NCI-H524 treated with DMSO at 0.1 percent for 48 hours (cell line): ENCODE measurements around the gene TMEM91.
"Not testable (repeated sequence)": the region's sequence is repeated elsewhere in the genome, so short reads cannot be mapped to it uniquely, and the experiment has no call there.

Experiments used
- DNase-seq: peaks from one replicate; lab custom pipeline; 2025; lab: John Stamatoyannopoulos, UW

TMEM91 gene

DNA sequence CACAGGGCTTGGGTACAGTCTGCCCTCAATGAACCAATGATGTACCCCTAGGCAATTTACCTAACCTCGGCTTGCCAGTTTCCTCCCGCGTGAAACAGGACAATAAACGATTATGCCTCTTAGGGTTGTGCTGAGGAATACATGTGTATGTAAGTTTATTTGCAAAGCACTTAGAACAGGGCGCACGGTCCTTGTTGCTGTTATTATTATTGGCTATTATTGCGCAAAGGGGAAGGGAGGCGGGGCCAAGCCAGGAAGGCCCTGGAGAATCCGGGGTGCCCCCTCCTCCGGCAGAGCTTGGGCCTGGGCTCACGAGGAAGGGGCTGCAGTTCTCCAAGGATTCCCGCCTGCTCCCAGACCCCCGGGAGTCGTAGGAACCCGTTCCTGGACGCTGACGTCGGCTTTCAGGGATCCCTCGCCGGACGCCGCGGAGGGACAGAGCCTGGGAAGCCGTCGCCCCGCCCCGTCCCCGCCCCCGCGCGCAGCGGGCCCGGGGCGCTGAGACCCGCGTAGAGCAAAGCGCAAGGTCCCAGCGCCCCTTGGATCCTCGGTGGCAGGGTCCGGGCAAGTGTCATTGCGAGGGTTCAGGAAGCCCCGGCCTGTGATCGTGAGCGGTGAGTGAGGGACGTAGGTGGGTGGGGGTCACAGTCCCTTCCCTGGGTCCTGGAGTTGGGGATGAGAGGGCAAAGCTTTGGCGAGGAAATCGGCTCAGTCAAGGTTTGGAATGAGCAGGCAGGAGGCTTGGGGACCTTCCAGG, at the start of gene TMEM91:
Gene TMEM91, plus strand, starts transcription at position 293 of the 757 bp plus-strand sequence. CDS start 1,777 bp downstream, outside the sequence.
- no peak for DNase-seq

- DNase-seq: no peak
Observed at GRCh38 chr19:41327076-41327575, 49.2 kb upstream of the TMEM91 start.

DNA sequence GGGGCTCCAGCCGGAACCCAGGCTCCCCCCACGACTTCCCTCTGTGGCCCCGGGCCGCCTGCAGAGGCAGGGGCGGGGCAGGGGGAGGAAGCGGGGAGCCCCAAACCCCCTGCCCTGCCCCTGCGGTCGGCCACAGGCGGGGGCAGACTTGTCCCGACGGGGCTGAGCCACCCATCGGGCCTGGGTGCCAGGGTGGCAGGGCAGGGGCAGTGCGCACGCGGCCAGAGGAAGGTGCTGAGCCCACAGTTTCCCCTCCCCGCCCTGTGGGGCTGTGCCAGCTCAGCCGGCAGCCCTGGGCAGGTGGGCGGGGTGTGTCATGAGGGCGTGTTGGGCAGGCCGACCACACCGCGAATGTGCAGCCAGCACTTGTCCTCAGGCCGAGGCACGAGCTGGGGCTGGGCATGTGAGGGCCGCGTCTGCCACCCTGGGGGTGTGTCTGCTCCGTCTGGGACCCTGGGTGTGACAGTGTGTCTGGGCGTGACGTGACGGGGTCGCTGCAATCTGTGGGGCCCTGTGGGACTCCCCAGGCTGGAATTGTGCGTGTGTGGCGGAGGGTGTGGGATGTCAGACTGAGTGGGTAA, 48.7 kb upstream of the TMEM91 start:
- DNase-seq: no peak

GRCh38 chr19:41328157-41328841, 48.0 kb upstream of the TMEM91 start:
- DNase-seq: no peak

- no peak for DNase-seq
Observed at GRCh38 chr19:41328842-41329225, 47.5 kb upstream of the TMEM91 start.

DNA sequence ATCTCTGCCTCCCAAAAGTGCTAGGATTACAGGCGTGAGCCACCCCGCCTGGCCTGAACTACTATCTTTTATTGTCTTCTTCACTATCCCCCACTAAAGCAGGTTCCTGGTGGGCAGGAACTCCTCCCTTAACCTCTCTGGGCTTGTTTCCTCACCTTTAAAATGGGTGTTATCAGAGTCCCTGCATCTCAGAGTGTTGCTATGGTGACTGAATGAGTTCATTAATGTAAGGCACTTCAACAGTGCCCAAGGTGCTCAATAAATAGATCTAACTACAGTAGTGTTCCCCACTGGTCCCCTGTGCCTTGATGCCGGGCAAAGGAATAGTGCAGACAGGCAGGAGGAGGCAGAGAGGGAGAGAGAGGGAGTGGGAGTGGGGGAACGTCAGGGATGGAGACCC, 45.9 kb upstream of the TMEM91 start:
- no peak for DNase-seq

GRCh38 chr19:41330946-41331678, 45.2 kb upstream of the TMEM91 start:
- DNase-seq: no peak

GRCh38 chr19:41332000-41332399, 44.3 kb upstream of the TMEM91 start:
- DNase-seq: no peak

GRCh38 chr19:41332468-41332867, 43.9 kb upstream of the TMEM91 start:
- DNase-seq: no peak

- no peak for DNase-seq
Observed at GRCh38 chr19:41334793-41335192, 41.5 kb upstream of the TMEM91 start.

- no peak for DNase-seq
Observed at GRCh38 chr19:41335467-41335866, 40.9 kb upstream of the TMEM91 start.

DNA sequence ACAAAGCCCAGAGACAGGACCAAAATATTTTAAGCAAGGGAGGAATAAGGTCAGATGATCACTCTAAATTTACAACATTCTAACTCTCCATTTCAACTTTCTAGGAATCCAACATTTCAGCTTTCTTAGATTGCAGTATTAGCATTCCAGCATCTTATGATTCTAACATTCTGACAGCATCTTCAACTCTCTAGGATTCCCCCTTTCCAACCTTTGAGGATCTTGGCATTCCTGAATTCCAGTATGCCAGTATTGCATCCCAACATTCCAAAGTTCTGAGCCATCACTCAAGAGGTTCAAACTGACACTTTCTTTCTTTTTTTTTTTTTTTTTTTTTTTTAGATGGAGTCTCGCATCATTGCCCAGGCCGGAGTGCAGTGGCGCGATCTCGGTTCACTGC, 36.4 kb upstream of the TMEM91 start:
- no peak for DNase-seq

DNA sequence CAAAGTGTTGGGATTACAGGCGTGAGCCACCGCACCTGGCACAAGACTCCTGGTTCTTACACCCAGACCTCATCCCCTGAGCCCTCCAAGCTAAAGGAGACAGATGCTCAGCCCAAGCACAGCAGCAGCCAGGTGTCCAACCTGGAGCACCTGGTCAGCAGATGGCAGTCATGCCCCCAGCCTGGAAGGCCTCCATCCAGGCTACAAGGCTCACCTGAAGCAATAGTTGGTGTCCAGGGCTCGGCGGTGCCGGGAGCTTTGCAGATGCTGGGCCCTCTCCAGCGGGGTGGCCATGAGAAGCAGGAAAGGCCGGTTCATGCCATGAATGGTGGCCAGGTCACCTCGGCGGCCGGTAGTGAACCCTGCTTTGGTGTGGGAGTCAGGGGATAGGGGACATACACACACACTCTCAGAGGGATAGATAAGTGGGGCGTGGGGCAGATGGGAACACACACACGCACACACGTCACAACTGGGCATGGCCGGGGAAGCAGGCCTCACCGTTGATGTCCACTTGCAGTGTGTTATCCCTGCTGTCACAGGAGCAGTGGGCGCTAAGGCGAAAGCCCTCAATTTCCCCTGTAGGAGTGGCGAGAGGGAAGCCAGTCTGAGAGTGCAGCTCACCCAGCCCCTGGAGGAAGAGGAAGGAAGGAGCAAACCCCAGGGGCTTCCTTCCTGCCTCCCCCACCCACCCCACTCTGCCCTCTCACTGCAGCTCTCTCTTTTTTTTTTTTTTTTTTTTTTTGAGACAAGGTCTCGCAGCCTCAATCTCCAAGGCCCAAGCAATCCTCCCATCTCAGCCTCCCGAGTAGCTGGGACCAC, 34.5 kb upstream of the TMEM91 start:
- no peak for DNase-seq

GRCh38 chr19:41344162-41344561, 32.2 kb upstream of the TMEM91 start:
- no peak for DNase-seq

DNA sequence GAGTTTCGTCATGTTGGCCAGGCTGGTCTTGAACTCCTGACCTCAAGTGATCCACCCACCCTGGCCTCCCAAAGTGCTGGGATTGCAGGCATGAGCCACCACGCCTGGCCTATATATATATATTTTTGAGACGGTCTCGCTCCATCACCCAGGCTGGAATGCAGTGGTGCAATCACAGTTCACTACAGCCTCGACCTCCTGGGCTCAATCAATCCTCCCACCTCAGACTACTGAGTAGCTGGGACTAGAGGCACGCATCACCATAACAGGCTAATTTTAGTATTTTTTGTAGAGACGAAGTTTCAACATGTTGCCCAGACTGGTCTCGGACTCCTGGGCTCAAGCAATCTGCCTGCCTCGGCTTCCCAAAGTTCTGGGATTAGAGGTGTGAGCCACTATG, 29.4 kb upstream of the TMEM91 start:
- not testable (repeated sequence) for DNase-seq

DNA sequence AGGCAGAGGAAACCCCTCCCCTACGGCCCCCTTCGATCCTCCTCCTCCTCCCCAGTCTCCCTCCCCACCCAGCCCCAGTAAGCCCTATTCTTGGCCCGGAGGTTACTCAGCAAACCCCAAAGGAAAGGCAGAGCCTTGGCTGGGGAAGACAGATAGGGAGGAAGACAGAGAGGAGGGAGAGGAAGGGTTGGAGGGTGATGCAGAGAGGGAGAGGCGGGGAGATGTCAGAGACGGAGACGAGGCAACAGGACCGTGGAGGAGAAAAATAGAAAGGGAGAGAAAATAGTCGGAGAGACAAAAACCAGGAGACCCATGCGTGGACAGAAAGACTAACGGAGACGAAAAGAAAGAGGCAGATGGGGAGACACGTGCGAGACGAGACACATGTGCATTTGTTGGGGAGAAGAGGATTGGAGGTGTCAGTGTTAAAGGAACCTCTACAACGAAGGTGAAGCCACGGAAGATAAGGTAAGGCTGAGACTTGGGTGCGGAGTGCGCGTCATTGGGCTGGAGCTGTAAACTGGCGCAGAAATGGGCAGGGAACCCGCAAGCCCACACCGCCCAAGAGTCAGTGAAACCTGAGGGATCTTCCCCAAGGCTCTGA, 25.5 kb upstream of the TMEM91 start:
- no peak for DNase-seq

GRCh38 chr19:41351339-41352245, 24.7 kb upstream of the TMEM91 start:
- DNase-seq: no peak

- no peak for DNase-seq
Observed at GRCh38 chr19:41352279-41352608, 24.1 kb upstream of the TMEM91 start.

DNA sequence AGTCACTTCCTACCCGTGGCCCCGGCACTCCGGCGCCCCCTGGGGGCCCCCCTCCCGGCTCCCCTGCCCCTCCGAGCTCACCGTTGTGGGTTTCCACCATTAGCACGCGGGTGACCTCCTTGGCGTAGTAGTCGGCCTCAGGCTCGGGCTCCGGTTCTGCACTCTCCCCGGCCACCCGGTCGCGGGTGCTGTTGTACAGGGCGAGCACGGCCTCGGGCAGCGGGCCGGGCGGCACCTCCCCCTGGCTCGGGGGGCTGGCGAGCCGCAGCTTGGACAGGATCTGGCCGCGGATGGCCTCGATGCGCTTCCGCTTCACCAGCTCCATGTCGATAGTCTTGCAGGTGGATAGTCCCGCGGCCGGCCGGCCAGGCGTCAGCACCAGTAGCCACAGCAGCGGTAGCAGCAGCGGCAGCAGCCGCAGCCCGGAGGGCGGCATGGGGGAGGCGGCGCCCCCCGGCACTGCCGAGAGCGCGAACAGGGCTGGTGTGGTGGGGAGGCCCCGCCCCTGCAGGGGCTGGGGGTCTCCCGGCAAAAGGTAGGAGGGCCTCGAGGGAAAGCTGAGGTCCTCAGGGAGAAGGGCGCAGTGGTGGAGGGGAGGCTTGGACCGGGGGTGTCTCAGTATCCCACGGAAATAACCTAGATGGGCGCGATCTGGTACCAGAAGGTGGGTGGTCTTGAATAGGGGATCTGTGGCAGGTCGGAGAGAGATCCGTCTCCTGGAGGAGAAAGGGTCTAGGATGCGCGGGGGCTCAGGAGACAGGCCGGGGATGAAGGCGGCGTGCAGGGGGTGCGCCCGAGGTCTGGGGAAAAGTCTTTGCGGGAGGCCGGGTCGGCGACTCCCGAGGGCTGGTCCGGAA, 23.5 kb upstream of the TMEM91 start:
- no peak for DNase-seq
